ENCODE measurements around the gene SEZ6L.
"Not testable (repeated sequence)": the region's sequence is repeated elsewhere in the genome, so short reads cannot be mapped to it uniquely, and the experiment has no call there.

SEZ6L gene

GRCh38 chr22:26394777-26395176 lies 225.5 kb downstream of the SEZ6L start:
- DNase-seq: no peak

GRCh38 chr22:26395926-26396325 lies 226.7 kb downstream of the SEZ6L start:
- DNase-seq: no peak

GRCh38 chr22:26398741-26399153 lies 229.5 kb downstream of the SEZ6L start:
- DNase-seq: peak; percentile 30

- DNase-seq: no peak
These were observed 230.0 kb downstream of the SEZ6L start for GRCh38 chr22:26399289-26399688.

- no peak for DNase-seq
These were observed 232.5 kb downstream of the SEZ6L start for GRCh38 chr22:26401726-26402125.

- DNase-seq: no peak
These were observed 235.7 kb downstream of the SEZ6L start for GRCh38 chr22:26404851-26405421.

- no peak for DNase-seq
These were observed 236.9 kb downstream of the SEZ6L start for GRCh38 chr22:26406118-26406517.

GRCh38 chr22:26408562-26409220 lies 239.4 kb downstream of the SEZ6L start:
- not testable (repeated sequence) for DNase-seq

- DNase-seq: no peak
These were observed 240.6 kb downstream of the SEZ6L start for GRCh38 chr22:26409719-26410335.

- DNase-seq: no peak
These were observed 241.1 kb downstream of the SEZ6L start for GRCh38 chr22:26410386-26410785.

GRCh38 chr22:26414347-26414746 lies 245.1 kb downstream of the SEZ6L start:
- no peak for DNase-seq

GRCh38 chr22:26416256-26416655 lies 247.0 kb downstream of the SEZ6L start:
- no peak for DNase-seq

- no peak for DNase-seq
These were observed 247.5 kb downstream of the SEZ6L start for GRCh38 chr22:26416670-26417276.

- DNase-seq: no peak
These were observed 248.1 kb downstream of the SEZ6L start for GRCh38 chr22:26417406-26417805.

GRCh38 chr22:26418620-26419019 lies 249.4 kb downstream of the SEZ6L start:
- DNase-seq: no peak

GRCh38 chr22:26426924-26427323 lies 257.7 kb downstream of the SEZ6L start:
- no peak for DNase-seq

- DNase-seq: peak; percentile 79
These were observed 259.5 kb downstream of the SEZ6L start, which contains the start of gene ASPHD2 for GRCh38 chr22:26428515-26429457. ASPHD2 (plus strand) TSS chr22:26429260; CDS start chr22:26433616, 4,356 bp downstream.

GRCh38 chr22:26429458-26430286 lies 260.4 kb downstream of the SEZ6L start:
- peak; percentile 35 for DNase-seq

- DNase-seq: no peak
These were observed 261.3 kb downstream of the SEZ6L start for GRCh38 chr22:26430600-26430999.

GRCh38 chr22:26431261-26431995 lies 262.2 kb downstream of the SEZ6L start:
- no peak for DNase-seq

Data from activated CD8-positive, alpha-beta memory T cell treated with anti-CD3 and anti-CD28 coated beads, Interleukin-2, amount 50 U/mL, for 4 hours (primary cell).